ENCODE data around the gene KBTBD13. TPM values are rescaled to one million over a fixed set of nuclear protein-coding genes. Genes with fewer than 3 reads are reported as not detected.

The KBTBD13 gene
- total and polyA plus RNA-seq, 4 donors: 0.06 to 0.08 TPM; not detected in 2

- DNase-seq (ENCODE audit: low read depth in 4 of 6, low spot score in 6 of 6): no peak
Observed at GRCh38 chr15:65085207-65085753, 8.7 kb downstream of the KBTBD13 start.

GRCh38 chr15:65085990-65086679 lies 9.6 kb downstream of the KBTBD13 start:
- H3K4me1 ChIP-seq (ENCODE audit: control insufficient read depth, insufficient read depth, low read length): peaks cover 78% of the 10 kb centered on the region
- H3K9me3 ChIP-seq (ENCODE audit: control insufficient read depth, insufficient read depth, low read length): no peaks in the 10 kb centered on the region
- H3K27me3 ChIP-seq (ENCODE audit: control insufficient read depth, insufficient read depth, low read length): peaks cover 8% of the 10 kb centered on the region
- no peak overlapping the region for H3K27ac ChIP-seq (ENCODE audit: low read depth, low read length)
- no peak for DNase-seq (ENCODE audit: low read depth in 4 of 6, low spot score in 6 of 6)
- H3K4me3 ChIP-seq (ENCODE audit: low read depth, low read length): no peak overlapping the region
- WGBS (ENCODE audit: insufficient coverage): 72% methylated on average over 6 of the region's 6 CpGs
- peaks cover 13% of the 10 kb centered on the region for H3K36me3 ChIP-seq (ENCODE audit: control insufficient read depth, insufficient read depth, low read length)

More at GRCh38 chr15:65085207-65085753, 8.7 kb downstream of the KBTBD13 start:
- no peak overlapping the region for H3K4me3 ChIP-seq (ENCODE audit: low read depth, low read length)
- peaks cover 80% of the 10 kb centered on the region for H3K4me1 ChIP-seq (ENCODE audit: control insufficient read depth, insufficient read depth, low read length)
- peaks cover 8% of the 10 kb centered on the region for H3K27me3 ChIP-seq (ENCODE audit: control insufficient read depth, insufficient read depth, low read length)
- peaks cover 11% of the 10 kb centered on the region for H3K36me3 ChIP-seq (ENCODE audit: control insufficient read depth, insufficient read depth, low read length)
- no peak overlapping the region for H3K27ac ChIP-seq (ENCODE audit: low read depth, low read length)
- 73% methylated on average over 8 of the region's 8 CpGs for WGBS (ENCODE audit: insufficient coverage)
- no peaks in the 10 kb centered on the region for H3K9me3 ChIP-seq (ENCODE audit: control insufficient read depth, insufficient read depth, low read length)

GRCh38 chr15:65086680-65087111 lies 10.2 kb downstream of the KBTBD13 start:
- no peak for DNase-seq (ENCODE audit: low read depth in 4 of 6, low spot score in 6 of 6)
- H3K9me3 ChIP-seq (ENCODE audit: control insufficient read depth, insufficient read depth, low read length): no peaks in the 10 kb centered on the region
- no peak overlapping the region for H3K4me3 ChIP-seq (ENCODE audit: low read depth, low read length)
- peaks cover 73% of the 10 kb centered on the region for H3K4me1 ChIP-seq (ENCODE audit: control insufficient read depth, insufficient read depth, low read length)
- H3K27me3 ChIP-seq (ENCODE audit: control insufficient read depth, insufficient read depth, low read length): peaks cover 8% of the 10 kb centered on the region
- no peak overlapping the region for H3K27ac ChIP-seq (ENCODE audit: low read depth, low read length)
- H3K36me3 ChIP-seq (ENCODE audit: control insufficient read depth, insufficient read depth, low read length): peaks cover 13% of the 10 kb centered on the region
- 68% methylated on average over 6 of the region's 6 CpGs for WGBS (ENCODE audit: insufficient coverage)

- Histone ChIP-seq H3K27me3 (ENCODE audit: control insufficient read depth, insufficient read depth, low read length) (peaks cover 8% of the 10 kb centered on the region), H3K4me1 (ENCODE audit: control insufficient read depth, insufficient read depth, low read length) (peaks cover 65% of the 10 kb centered on the region), H3K9me3 (ENCODE audit: control insufficient read depth, insufficient read depth, low read length) (no peaks in the 10 kb centered on the region), H3K27ac (ENCODE audit: low read depth, low read length) (no peak overlapping the region), H3K4me3 (ENCODE audit: low read depth, low read length) (no peak overlapping the region), H3K36me3 (ENCODE audit: control insufficient read depth, insufficient read depth, low read length) (peaks cover 13% of the 10 kb centered on the region)
- DNase-seq (ENCODE audit: low read depth in 4 of 6, low spot score in 6 of 6): no peak
- WGBS (ENCODE audit: insufficient coverage): 93% methylated on average over 2 of the region's 3 CpGs
Observed at GRCh38 chr15:65087411-65087810, 10.9 kb downstream of the KBTBD13 start.

- Histone ChIP-seq H3K27me3 (ENCODE audit: control insufficient read depth, insufficient read depth, low read length) (peaks cover 8% of the 10 kb centered on the region), H3K4me1 (ENCODE audit: control insufficient read depth, insufficient read depth, low read length) (peaks cover 64% of the 10 kb centered on the region), H3K27ac (ENCODE audit: low read depth, low read length) (no peak overlapping the region), H3K4me3 (ENCODE audit: low read depth, low read length) (no peak overlapping the region), H3K9me3 (ENCODE audit: control insufficient read depth, insufficient read depth, low read length) (no peaks in the 10 kb centered on the region), H3K36me3 (ENCODE audit: control insufficient read depth, insufficient read depth, low read length) (peaks cover 16% of the 10 kb centered on the region)
- 91% methylated on average over 9 of the region's 13 CpGs for WGBS (ENCODE audit: insufficient coverage)
- DNase-seq (ENCODE audit: low read depth in 4 of 6, low spot score in 6 of 6): no peak
Observed at GRCh38 chr15:65087873-65088642, 11.5 kb downstream of the KBTBD13 start.

GRCh38 chr15:65088643-65089021 lies 12.1 kb downstream of the KBTBD13 start:
- 81% methylated on average over 2 of the region's 6 CpGs for WGBS (ENCODE audit: insufficient coverage)
- Histone ChIP-seq H3K27me3 (ENCODE audit: control insufficient read depth, insufficient read depth, low read length) (peaks cover 8% of the 10 kb centered on the region), H3K4me1 (ENCODE audit: control insufficient read depth, insufficient read depth, low read length) (peaks cover 64% of the 10 kb centered on the region), H3K27ac (ENCODE audit: low read depth, low read length) (no peak overlapping the region), H3K36me3 (ENCODE audit: control insufficient read depth, insufficient read depth, low read length) (peaks cover 22% of the 10 kb centered on the region), H3K4me3 (ENCODE audit: low read depth, low read length) (no peak overlapping the region), H3K9me3 (ENCODE audit: control insufficient read depth, insufficient read depth, low read length) (no peaks in the 10 kb centered on the region)
- DNase-seq (ENCODE audit: low read depth in 4 of 6, low spot score in 6 of 6): no peak

GRCh38 chr15:65089206-65089824 lies 12.8 kb downstream of the KBTBD13 start:
- Histone ChIP-seq H3K4me3 (ENCODE audit: low read depth, low read length) (no peak overlapping the region), H3K9me3 (ENCODE audit: control insufficient read depth, insufficient read depth, low read length) (no peaks in the 10 kb centered on the region), H3K4me1 (ENCODE audit: control insufficient read depth, insufficient read depth, low read length) (peaks cover 60% of the 10 kb centered on the region), H3K27me3 (ENCODE audit: control insufficient read depth, insufficient read depth, low read length) (peaks cover 4% of the 10 kb centered on the region), H3K36me3 (ENCODE audit: control insufficient read depth, insufficient read depth, low read length) (peaks cover 27% of the 10 kb centered on the region), H3K27ac (ENCODE audit: low read depth, low read length) (no peak overlapping the region)
- WGBS (ENCODE audit: insufficient coverage): 100% methylated on average over 1 of the region's 5 CpGs
- DNase-seq (ENCODE audit: low read depth in 4 of 6, low spot score in 6 of 6): no peak

- Histone ChIP-seq H3K4me3 (ENCODE audit: low read depth, low read length) (no peak overlapping the region), H3K4me1 (ENCODE audit: control insufficient read depth, insufficient read depth, low read length) (peaks cover 44% of the 10 kb centered on the region), H3K27ac (ENCODE audit: low read depth, low read length) (no peak overlapping the region), H3K27me3 (ENCODE audit: control insufficient read depth, insufficient read depth, low read length) (no peaks in the 10 kb centered on the region), H3K9me3 (ENCODE audit: control insufficient read depth, insufficient read depth, low read length) (no peaks in the 10 kb centered on the region), H3K36me3 (ENCODE audit: control insufficient read depth, insufficient read depth, low read length) (peaks cover 47% of the 10 kb centered on the region)
- DNase-seq (ENCODE audit: low read depth in 4 of 6, low spot score in 6 of 6): no peak
- WGBS (ENCODE audit: insufficient coverage): 85% methylated on average over 6 of the region's 12 CpGs
Observed at GRCh38 chr15:65091946-65092770, 15.6 kb downstream of the KBTBD13 start.

Data from spinal cord (tissue), 10 donors.